H1 (cell line): Measurements from ENCODE around the gene PRKCD. TPM values are rescaled to one million over a fixed set of nuclear protein-coding genes. Genes with fewer than 3 reads are reported as not detected.
A peak's percentile ranks its signal among the peaks of the same experiment; 100 is the strongest.

Experiments used
- CTCF ChIA-PET: fragments of 300-600 bp; sonication (Branson Sonifier 250); formaldehyde crosslinking; loops from one replicate; lab custom pipeline; 2021; ENCODE audit not compliant: partially characterized antibody; lab: Charles Lee
- POLR2A ChIA-PET: fragments of 300-600 bp; sonication (Branson Sonifier 250); formaldehyde crosslinking; loops from one replicate; lab custom pipeline; 2021; ENCODE audit warnings: inconsistent platforms; ENCODE audit not compliant: partially characterized antibody; lab: Charles Lee
- DNase-seq, 2 experiments: peaks; one replicate each; pipeline versions ENCODE4 v3.0.0 to v3.0.0-alpha.2; 2010 to 2022; ENCODE audit warnings: low spot score in 2 of 2, low read depth in 1 of 2, mixed read lengths in 1 of 2
- FAIRE-seq: peaks from 2 replicates; lab custom pipeline; 2011; peaks lifted over from hg19 to GRCh38; lab: Jason Lieb, UNC
- H2AFZ ChIP-seq: 2 replicates; pipeline ENCODE4 v1.8.1; 2012; ENCODE audit warnings: low read length, inconsistent platforms
- H2AK5ac ChIP-seq: 2 replicates; pipeline ENCODE4 v1.6.1; 2013; ENCODE audit warnings: low read depth, low read length
- H2BK120ac ChIP-seq: replicated peaks from 2 replicates; pipeline ENCODE3; 2013; ENCODE audit warnings: low read depth, low read length, inconsistent platforms
- H2BK12ac ChIP-seq: 2 replicates; pipeline ENCODE4 v1.6.1; 2013; ENCODE audit warnings: low read depth, low read length
- H2BK15ac ChIP-seq: 2 replicates; pipeline ENCODE4 v1.6.1; 2013; ENCODE audit warnings: low read length
- H2BK20ac ChIP-seq: 2 replicates; pipeline ENCODE4 v1.6.1; 2013; ENCODE audit warnings: low read length
- H2BK5ac ChIP-seq: 2 replicates; pipeline ENCODE4 v1.6.1; 2013; ENCODE audit warnings: low read depth, low read length
- H3K14ac ChIP-seq: 2 replicates; pipeline ENCODE4 v1.6.1; 2013; ENCODE audit warnings: inconsistent platforms; ENCODE audit not compliant: insufficient read length
- H3K18ac ChIP-seq: 2 replicates; pipeline ENCODE4 v1.6.1; 2013; ENCODE audit warnings: low read length; ENCODE audit errors: extremely low read depth
- H3K23ac ChIP-seq: 2 replicates; pipeline ENCODE4 v1.6.1; 2013; ENCODE audit warnings: inconsistent platforms; ENCODE audit not compliant: insufficient read length
- H3K23me2 ChIP-seq: 2 replicates; pipeline ENCODE4 v1.6.1; 2013; ENCODE audit warnings: low read depth, low read length
- H3K27ac ChIP-seq: 2 replicates; pipeline ENCODE4 v1.6.1; 2011; ENCODE audit warnings: low read depth, low read length, inconsistent platforms
- H3K27me3 ChIP-seq, 4 experiments: replicated peaks in 1 of 4; 1 replicate in 1 of 4; 2 replicates in 3 of 4; pipeline versions ENCODE4 v1.6.1 to v1.8.1; 2011 to 2013; ENCODE audit warnings: low read length in 3 of 4, mild to moderate bottlenecking in 3 of 4, inconsistent platforms in 2 of 4, mixed read lengths in 2 of 4, moderate library complexity in 1 of 4; ENCODE audit not compliant: control insufficient read depth in 3 of 4, insufficient read depth in 3 of 4; ENCODE audit errors: extremely low read depth in 1 of 4
- H3K36me3 ChIP-seq, 4 experiments: 2 replicates each; pipeline versions ENCODE4 v1.6.1 to v1.8.1; 2011 to 2013; ENCODE audit warnings: mild to moderate bottlenecking in 4 of 4, low read length in 3 of 4, moderate library complexity in 2 of 4, control low read depth in 1 of 4, inconsistent platforms in 1 of 4; ENCODE audit not compliant: insufficient read depth in 4 of 4, control insufficient read depth in 2 of 4
- H3K4ac ChIP-seq: replicated peaks from 2 replicates; pipeline ENCODE3; 2013; ENCODE audit warnings: low read length, low read depth, mixed read lengths, inconsistent platforms; ENCODE audit not compliant: insufficient read length
- H3K4me1 ChIP-seq, 4 experiments: replicated peaks in 1 of 4; 1 replicate in 1 of 4; 2 replicates in 3 of 4; pipeline versions ENCODE4 v1.6.1 to v1.8.1; 2011 to 2013; ENCODE audit warnings: low read length in 3 of 4, inconsistent platforms in 2 of 4, mixed read lengths in 1 of 4; ENCODE audit not compliant: insufficient read depth in 4 of 4, control insufficient read depth in 3 of 4
- H3K4me2 ChIP-seq, 2 experiments: 2 replicates each; pipeline versions ENCODE4 v1.6.1 to v1.8.1; 2011 to 2013; ENCODE audit warnings: low read depth in 2 of 2, low read length in 2 of 2, control low read depth in 1 of 2, inconsistent platforms in 1 of 2, mild to moderate bottlenecking in 1 of 2; ENCODE audit not compliant: insufficient read depth in 1 of 2
- H3K4me3 ChIP-seq, 4 experiments: fragments of 200-600, 300-600 bp in 1 of 4; sonication (generic), shearing (Covaris generic), sonication (Bioruptor Twin) in 1 of 4; 2 replicates each; pipeline versions ENCODE4 v1.5.1 to v1.8.1; 2011 to 2016; ENCODE audit warnings: low read length in 4 of 4, low read depth in 3 of 4, control low read depth in 2 of 4, inconsistent platforms in 2 of 4, mild to moderate bottlenecking in 2 of 4, mixed read lengths in 1 of 4, moderate library complexity in 1 of 4; ENCODE audit not compliant: insufficient read depth in 2 of 4; ENCODE audit errors: extremely low read depth in 1 of 4
- H3K56ac ChIP-seq: replicated peaks from 2 replicates; pipeline ENCODE3; 2013; ENCODE audit warnings: low read depth, mild to moderate bottlenecking, mixed read lengths, low read length, inconsistent platforms; ENCODE audit not compliant: insufficient read length
- H3K79me1 ChIP-seq: 2 replicates; pipeline ENCODE4 v1.6.1; 2013; ENCODE audit warnings: low read depth, low read length, control low read depth
- H3K79me2 ChIP-seq, 2 experiments: 2 replicates each; pipeline versions ENCODE4 v1.6.1 to v1.8.1; 2012 to 2013; ENCODE audit warnings: low read length in 2 of 2, mild to moderate bottlenecking in 2 of 2, inconsistent platforms in 1 of 2; ENCODE audit not compliant: insufficient read depth in 2 of 2, control insufficient read depth in 1 of 2
- H3K9ac ChIP-seq, 4 experiments: replicated peaks in 1 of 4; 1 replicate in 1 of 4; 2 replicates in 3 of 4; pipeline versions ENCODE4 v1.6.1 to v1.8.1; 2011 to 2013; ENCODE audit warnings: low read depth in 3 of 4, low read length in 3 of 4, control low read depth in 2 of 4, mild to moderate bottlenecking in 2 of 4, moderate library complexity in 2 of 4, inconsistent platforms in 1 of 4; ENCODE audit errors: extremely low read depth in 1 of 4
- H3K9me3 ChIP-seq, 2 experiments: 2 replicates each; pipeline versions ENCODE4 v1.6.1 to v1.8.1; 2012 to 2013; ENCODE audit warnings: mild to moderate bottlenecking in 2 of 2, moderate library complexity in 2 of 2, control low read depth in 1 of 2, inconsistent platforms in 1 of 2, low read depth in 1 of 2, low read length in 1 of 2, mixed read lengths in 1 of 2; ENCODE audit not compliant: insufficient read depth in 2 of 2
- H4K20me1 ChIP-seq, 2 experiments: replicated peaks in 1 of 2; 2 replicates each; pipeline versions ENCODE3 to v1.8.1; 2011 to 2013; ENCODE audit warnings: inconsistent platforms in 2 of 2, low read length in 2 of 2, mild to moderate bottlenecking in 1 of 2; ENCODE audit not compliant: insufficient read depth in 2 of 2, control insufficient read depth in 1 of 2
- H4K5ac ChIP-seq: 2 replicates; pipeline ENCODE4 v1.6.1; 2013; ENCODE audit warnings: low read length, low read depth, mixed read lengths, inconsistent platforms; ENCODE audit not compliant: insufficient read length
- H4K8ac ChIP-seq: 2 replicates; pipeline ENCODE4 v1.8.0; 2013; ENCODE audit warnings: mild to moderate bottlenecking, moderate library complexity, low read length, inconsistent platforms; ENCODE audit not compliant: insufficient read depth; ENCODE audit errors: extremely low read depth
- H4K91ac ChIP-seq: replicated peaks from 2 replicates; pipeline ENCODE3; 2013; ENCODE audit warnings: low read length, mixed read lengths, inconsistent platforms; ENCODE audit not compliant: insufficient read length
- BACH1 ChIP-seq: IDR thresholded peaks from 2 replicates; pipeline ENCODE4 v1.6.1; 2012; ENCODE audit warnings: low read length, improper control_type of control experiment
- CBX8 ChIP-seq: fragments of 300-800, 300-1000 bp; sonication (generic); IDR thresholded peaks from 2 replicates; pipeline ENCODE4 v1.7.1; 2016; ENCODE audit warnings: low read depth, low read length, borderline replicate concordance
- EGR1 ChIP-seq: IDR thresholded peaks from 2 replicates; pipeline ENCODE4 v1.6.1; 2011; ENCODE audit warnings: low read depth, low read length, borderline replicate concordance
- EZH2 ChIP-seq: fragments of 200-600 bp; sonication (generic); IDR thresholded peaks from 2 replicates; pipeline ENCODE4 v1.7.1; 2012; ENCODE audit warnings: low read depth, mild to moderate bottlenecking, moderate library complexity, low read length, inconsistent platforms; ENCODE audit not compliant: severe bottlenecking
- GABPA ChIP-seq: IDR thresholded peaks from 2 replicates; pipeline ENCODE4 v1.6.1; 2011; ENCODE audit warnings: mild to moderate bottlenecking, low read length, moderate library complexity, borderline replicate concordance; ENCODE audit not compliant: insufficient read depth
- PHF8 ChIP-seq: fragments of 200-600 bp; sonication (generic); conservative IDR thresholded peaks from 2 replicates; pipeline ENCODE4 v1.7.1; 2012; ENCODE audit warnings: low read depth, mild to moderate bottlenecking, inconsistent platforms, low read length, moderate library complexity
- POLR2AphosphoS5 ChIP-seq: IDR thresholded peaks from 2 replicates; pipeline ENCODE4 v1.6.1; 2011; ENCODE audit warnings: low read depth, low read length
- POU5F1 ChIP-seq: IDR thresholded peaks from 2 replicates; pipeline ENCODE4 v1.6.1; 2011; ENCODE audit warnings: low read depth, mild to moderate bottlenecking, low read length, moderate library complexity
- RFX5 ChIP-seq: IDR thresholded peaks from 2 replicates; pipeline ENCODE4 v1.6.1; 2011; ENCODE audit warnings: low read depth, low read length, improper control_type of control experiment, borderline replicate concordance
- RXRA ChIP-seq: IDR thresholded peaks from 2 replicates; pipeline ENCODE4 v1.6.1; 2011; ENCODE audit warnings: low read depth, mild to moderate bottlenecking, low read length, moderate library complexity; ENCODE audit not compliant: insufficient read depth
- SUZ12 ChIP-seq: fragments of 200-600 bp; sonication (generic); IDR thresholded peaks from 2 replicates; pipeline ENCODE4 v1.6.1; 2012; ENCODE audit warnings: mild to moderate bottlenecking, inconsistent platforms, low read length, moderate library complexity, mixed read lengths
- TBP ChIP-seq: IDR thresholded peaks from 2 replicates; pipeline ENCODE4 v1.6.1; 2011; ENCODE audit warnings: low read depth, low read length, improper control_type of control experiment
- WGBS, 2 experiments: shearing (Covaris generic) in 1 of 2; methylation state at CpG; one replicate each; pipeline versions ENCODE4 v1.1.6 to v1.1.7; 2013 to 2015; ENCODE audit warnings: low lambda C conversion rate in 2 of 2, mixed read lengths in 2 of 2, inconsistent platforms in 1 of 2, low coverage in 1 of 2, missing lambda C conversion rate in 1 of 2; ENCODE audit not compliant: insufficient replicate concordance in 2 of 2, insufficient coverage in 1 of 2, insufficient read length in 1 of 2; ENCODE audit errors: extremely low coverage in 1 of 2, missing lambda C conversion rate in 1 of 2; 5-methylcytosine and 5-hydroxymethylcytosine counted together
- polyA plus RNA-seq, 7 experiments: library from polyadenylated mRNA; depleted of rRNA in 3 of 7; stranded (reverse) in 5 of 7; unstranded in 2 of 7; fragments of >200 nt in 5 of 7; fragments of 200-250 nt in 2 of 7; gene quantifications; 1 replicate in 5 of 7; 2 replicates in 1 of 7; 4 replicates in 1 of 7; pipeline versions ENCODE4 v1.2.1 to v1.2.3, GENCODE V29; 2011 to 2013; ENCODE audit warnings: missing spikeins in 2 of 7, mixed read lengths in 2 of 7
- total RNA-seq: library from RNA; stranded (reverse); fragmentation: NEBNext Ultra II Directional; extraction: Animal tissue kit (Norgen Biotek cat#: 25700); gene quantifications from 2 replicates; pipeline ENCODE4 v1.2.1, GENCODE V29; 2021
- TF ChIP-seq, protein P1 (sequence below): IDR thresholded peaks from 2 replicates; pipeline ENCODE4 v1.6.1; 2012; ENCODE audit warnings: inconsistent platforms

The PRKCD gene
- total and polyA plus RNA-seq, 2 of the 8 experiments (the other 6 are each of a cell fraction or from before 2014, with no cell fraction given): 22.6 to 23.9 TPM

DNA sequence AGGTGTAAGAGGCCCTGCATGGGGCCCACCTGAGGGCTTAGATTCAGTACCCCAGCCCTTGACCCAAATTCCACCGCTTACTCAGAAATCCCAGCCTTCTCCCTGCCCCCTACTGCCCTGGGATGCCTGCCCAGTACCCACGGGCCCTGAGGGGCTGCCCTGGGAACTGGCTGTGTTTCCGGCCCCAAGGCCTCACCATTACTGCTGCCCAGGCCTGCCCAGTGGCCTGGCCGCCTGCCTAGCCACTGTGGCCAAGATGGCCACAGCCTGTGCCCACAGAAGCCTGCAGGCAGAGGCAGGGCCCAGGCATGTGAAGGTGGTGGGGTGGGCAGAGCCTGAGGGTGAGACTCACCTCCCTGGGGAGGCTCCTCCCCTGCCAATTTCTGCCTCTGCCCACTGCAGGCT, 6.1 kb upstream of the PRKCD start:
- no peak for FAIRE-seq
- CTCF ChIA-PET: interaction anchor here (1.0 to 4.5 kb wide), 3 partner anchors 15 to 41 kb away, joined by 3 to 21 read pairs (median 4); no protein-coding TSS in a partner anchor
- TF ChIP-seq RXRA (no peak), POU5F1 (no peak), PHF8 (no peak), BACH1 (no peak), SUZ12 (no peak), EZH2 (no peak), CBX8 (no peak), EGR1 (no peak), TBP (no peak), RFX5 (no peak), GABPA (no peak), POLR2AphosphoS5 (no peak)
- TF ChIP-seq, protein P1, sequence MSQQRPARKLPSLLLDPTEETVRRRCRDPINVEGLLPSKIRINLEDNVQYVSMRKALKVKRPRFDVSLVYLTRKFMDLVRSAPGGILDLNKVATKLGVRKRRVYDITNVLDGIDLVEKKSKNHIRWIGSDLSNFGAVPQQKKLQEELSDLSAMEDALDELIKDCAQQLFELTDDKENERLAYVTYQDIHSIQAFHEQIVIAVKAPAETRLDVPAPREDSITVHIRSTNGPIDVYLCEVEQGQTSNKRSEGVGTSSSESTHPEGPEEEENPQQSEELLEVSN: no peak

More for the DNA sequence above, 6.1 kb upstream of the PRKCD start:
- Histone ChIP-seq H2BK120ac (no peak overlapping the region), H4K20me1 (no peaks in the 10 kb centered on the region), H3K36me3 (no peaks in the 10 kb centered on the region), H3K9ac (no peak overlapping the region), H2BK15ac (no peak overlapping the region), H3K27me3 (peaks cover 0 to 12% (median 2%) of the 10 kb centered on the region in 4 experiments; a peak in 3 of 7 replicates), H3K27ac (no peak overlapping the region), H3K56ac (no peak overlapping the region), H3K79me1 (no peaks in the 10 kb centered on the region), H3K23me2 (peaks cover 3% of the 10 kb centered on the region), H3K79me2 (no peaks in the 10 kb centered on the region), H3K23ac (no peak overlapping the region), H2AFZ (no peak overlapping the region), H3K9me3 (no peaks in the 10 kb centered on the region), H4K91ac (no peak overlapping the region), H2BK20ac (no peak overlapping the region), H2BK5ac (no peak overlapping the region), H2AK5ac (no peak overlapping the region), H3K4ac (no peak overlapping the region), H4K8ac (peak overlapping the region; percentile 66; the same call in 1 of the 2 replicates), H3K4me3 (no peak overlapping the region), H2BK12ac (no peak overlapping the region), H4K5ac (no peak overlapping the region), H3K14ac (no peak overlapping the region), H3K4me2 (no peak overlapping the region), H3K18ac (no peak overlapping the region), H3K4me1 (peaks cover 0 to 20% (median 13%) of the 10 kb centered on the region in 4 experiments; a peak in 6 of 7 replicates)
- 98% methylated on average over 4 of the region's 4 CpGs; no CpG with 5 or more reads in 1 of the 2 experiments for WGBS, 2 experiments
- POLR2A ChIA-PET: interaction anchor here (7.4 kb wide), 1 partner anchor 15 kb away, joined by 56 read pairs; no protein-coding TSS in a partner anchor
- DNase-seq: no peak
